DMS114 treated with DMSO at 0.1 percent for 48 hours (cell line): ENCODE data around the gene SH3BGRL2.

Experiments used
- DNase-seq: peaks from one replicate; lab custom pipeline; 2025; ENCODE audit not compliant: unreplicated experiment; lab: John Stamatoyannopoulos, UW

SH3BGRL2 gene

DNA sequence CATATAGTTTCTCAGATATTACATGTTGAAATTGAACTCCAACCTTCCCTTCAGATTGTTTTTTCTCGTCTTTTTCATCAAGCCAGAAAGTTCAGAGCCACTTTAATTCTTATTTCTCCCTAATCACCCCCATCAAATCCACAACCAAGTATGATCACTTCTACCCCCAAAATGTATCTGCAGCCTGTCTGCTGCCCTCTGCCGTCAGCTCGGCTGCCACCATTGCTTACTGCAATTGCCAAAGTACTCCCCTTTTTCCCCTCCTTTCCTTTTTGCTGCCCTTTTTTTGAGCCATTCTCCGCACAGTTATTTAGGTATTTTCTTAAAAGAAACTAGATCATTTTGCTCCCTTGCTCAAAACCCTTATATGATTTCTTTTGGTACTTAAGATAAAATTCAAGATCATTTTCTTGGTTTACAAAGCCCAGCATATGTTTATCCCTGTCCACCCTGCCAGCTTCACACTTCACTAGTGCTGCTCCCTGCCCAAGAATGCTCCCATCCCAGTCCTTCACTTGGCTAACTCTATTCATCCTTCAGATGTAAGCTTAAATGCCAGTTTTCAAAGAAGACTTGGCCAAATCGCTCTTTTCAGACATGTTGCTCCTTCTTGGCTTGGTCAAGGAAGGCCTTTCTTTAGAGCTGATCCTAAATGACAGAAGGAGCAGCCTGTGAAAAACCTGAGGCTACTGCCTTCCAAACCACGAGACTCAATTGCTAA, 63.7 kb downstream of the SH3BGRL2 start:
- no peak for DNase-seq

DNA sequence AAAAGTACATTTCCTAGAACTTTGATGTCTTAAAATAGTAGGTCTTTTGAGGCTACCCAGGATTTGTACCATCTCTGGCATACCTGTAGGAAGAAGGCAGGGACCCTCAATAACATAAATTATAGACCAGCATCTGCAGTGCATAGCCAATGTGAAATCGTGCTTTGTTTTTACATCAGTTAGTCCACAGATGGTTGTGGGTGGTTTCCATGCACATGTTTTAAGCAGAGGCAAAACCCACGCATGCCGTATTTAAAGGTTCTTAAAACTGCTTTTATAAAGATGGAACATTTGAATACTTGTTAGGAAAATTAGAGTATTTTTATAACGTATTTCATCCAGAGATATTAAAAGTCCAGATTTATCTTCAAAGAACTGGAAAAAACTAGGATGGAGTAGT, 66.3 kb downstream of the SH3BGRL2 start:
- no peak for DNase-seq

DNA sequence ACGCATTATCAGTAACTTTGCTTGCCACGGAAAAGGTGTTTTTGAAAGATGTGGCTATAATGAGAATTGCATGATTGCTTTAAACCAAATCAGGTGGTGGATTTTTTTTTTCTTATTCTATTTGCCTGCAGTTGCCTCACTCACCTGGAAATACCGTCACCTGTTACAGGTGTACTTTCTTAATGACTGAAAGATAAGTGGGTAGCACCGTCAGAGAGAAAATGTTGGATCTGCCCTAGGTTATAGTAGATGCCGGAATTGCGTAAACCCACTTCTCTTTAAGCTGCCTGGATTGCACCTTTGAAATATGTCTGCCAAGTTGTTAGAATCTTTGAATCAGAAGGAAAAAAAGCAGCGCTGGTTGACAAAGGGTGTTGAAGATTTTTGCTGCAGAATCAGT, 68.5 kb downstream of the SH3BGRL2 start:
- no peak for DNase-seq

DNA sequence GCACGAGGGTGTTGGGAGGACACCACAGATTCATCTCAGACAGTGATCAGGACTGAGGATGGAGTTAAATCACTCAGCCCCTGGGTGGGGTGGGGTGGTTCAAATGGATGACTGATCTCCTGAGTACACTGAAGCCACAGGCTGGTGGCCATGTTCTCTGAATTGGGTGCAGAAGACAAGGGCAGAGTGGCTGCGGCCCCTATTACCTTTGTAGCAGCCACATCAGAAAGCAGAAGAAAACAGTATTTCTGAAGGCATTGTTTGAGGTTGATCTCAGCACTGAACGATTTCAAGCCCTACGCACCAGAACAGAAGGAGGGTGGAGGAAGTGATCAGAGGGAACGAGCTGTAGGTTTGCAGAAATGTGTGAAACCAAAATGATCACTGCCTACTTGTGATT, 71.6 kb downstream of the SH3BGRL2 start:
- DNase-seq = no peak

DNA sequence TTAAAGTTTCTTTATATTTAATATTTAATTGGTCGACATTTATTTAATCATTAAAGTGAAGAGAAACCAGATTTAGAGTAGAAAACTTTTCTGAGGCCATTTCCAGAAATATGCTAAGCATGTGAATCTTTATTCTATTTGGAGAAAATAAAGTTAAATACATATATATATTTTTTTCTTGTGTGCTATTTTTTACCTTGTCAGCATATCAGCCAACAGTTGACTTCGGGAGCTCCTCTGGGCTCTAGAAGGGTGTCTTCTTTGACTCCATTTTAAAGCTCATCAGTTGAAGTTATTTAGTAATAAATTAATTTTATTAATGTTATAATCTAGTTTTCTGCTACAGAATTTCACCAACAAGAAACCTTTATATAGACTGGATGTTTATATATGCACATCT, 73.1 kb downstream of the SH3BGRL2 start:
- no peak for DNase-seq

DNA sequence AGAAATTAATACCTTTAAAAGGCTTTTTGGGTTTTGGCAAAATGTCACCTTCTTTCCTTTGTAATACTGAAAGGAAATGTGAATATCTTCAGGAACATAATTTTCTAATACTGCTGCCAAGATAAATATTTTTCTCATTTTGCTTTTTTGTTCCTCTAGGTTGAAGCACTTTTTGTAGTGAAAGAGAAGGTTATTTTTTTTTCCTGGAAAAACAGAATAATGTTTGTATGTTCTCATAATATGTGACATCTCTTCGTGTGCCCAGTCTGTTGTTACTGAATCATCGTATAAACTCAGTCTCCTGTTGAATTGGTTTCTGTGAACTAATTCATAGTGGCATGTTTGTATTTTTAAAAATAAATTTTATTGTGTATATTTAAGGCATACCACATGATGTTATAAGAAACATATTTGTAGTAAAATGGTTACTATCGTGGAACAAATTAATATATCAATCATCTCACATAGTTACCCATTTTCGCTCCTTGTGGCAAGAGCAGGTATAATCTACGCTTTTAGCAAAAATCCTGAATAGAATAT, 74.4 kb downstream of the SH3BGRL2 start:
- no peak for DNase-seq

DNA sequence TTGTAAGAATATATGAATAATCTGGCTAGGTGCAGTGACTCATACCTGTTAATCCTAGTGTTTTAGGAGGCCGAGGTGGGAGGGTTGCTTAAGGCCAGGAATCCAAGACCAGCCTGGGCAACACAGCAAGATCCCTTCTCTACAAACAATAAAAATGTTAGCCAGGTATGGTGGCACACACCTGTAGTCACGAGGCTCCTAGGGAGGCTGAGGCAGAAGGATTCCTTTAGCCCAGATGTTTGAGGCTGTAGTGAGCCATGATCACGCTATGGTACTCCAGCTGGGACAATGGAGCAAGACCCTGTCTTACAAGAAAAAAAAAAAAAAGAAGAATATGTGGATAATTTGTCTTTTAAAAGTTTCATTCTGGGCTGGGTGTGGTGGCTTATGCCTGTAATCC, 75.4 kb downstream of the SH3BGRL2 start:
- DNase-seq = no peak

DNA sequence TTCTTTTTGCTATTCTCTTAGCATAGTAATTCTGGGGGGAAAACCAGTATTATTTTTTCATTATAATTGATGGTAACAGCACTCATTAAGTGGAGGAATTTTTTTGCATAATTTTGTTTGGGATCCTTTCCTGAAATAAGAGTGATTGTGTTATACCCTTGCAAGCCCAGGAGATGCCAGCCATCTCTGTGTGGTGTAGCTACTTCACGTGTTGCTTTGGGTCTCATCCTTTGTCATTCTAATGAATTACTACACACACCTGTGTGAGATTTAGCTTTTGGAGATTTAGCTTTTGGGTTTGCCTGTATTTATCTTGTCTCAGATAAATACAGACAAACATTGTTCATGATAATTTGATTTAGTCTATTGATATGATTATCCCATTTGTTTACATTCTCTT, 76.5 kb downstream of the SH3BGRL2 start:
- no peak for DNase-seq

DNA sequence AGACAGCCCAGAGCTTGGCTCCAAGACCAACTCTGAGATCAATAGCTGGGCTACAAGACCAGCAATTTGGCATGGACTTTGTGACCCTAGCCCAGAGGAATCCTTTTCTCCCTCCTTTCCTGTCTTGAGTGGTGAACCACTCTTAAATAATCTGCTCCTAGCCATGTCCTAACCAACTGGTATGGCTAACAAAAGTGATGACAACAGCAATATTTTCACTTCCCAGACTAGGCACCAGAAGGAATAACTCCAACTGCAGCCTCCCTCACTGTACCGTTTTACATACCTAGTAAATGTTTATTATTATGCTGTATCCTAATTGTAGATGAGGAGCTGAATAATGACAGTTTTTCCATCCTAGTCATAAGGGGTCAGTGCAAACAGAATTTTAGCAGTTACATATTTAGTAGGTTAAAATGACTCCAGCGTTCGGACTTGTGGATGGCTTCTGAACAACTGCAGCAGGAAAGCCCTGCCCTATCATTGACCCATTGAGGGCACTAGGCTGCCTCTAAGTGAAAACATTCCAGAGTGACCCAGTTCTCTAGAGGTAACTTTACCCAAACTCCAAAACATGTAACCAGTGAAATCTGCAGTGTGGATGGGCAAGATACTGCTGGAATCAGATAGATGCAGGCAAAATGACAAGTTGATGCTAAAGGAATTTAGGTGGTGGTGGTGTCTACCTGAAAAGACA, 77.1 kb downstream of the SH3BGRL2 start:
- no peak for DNase-seq

DNA sequence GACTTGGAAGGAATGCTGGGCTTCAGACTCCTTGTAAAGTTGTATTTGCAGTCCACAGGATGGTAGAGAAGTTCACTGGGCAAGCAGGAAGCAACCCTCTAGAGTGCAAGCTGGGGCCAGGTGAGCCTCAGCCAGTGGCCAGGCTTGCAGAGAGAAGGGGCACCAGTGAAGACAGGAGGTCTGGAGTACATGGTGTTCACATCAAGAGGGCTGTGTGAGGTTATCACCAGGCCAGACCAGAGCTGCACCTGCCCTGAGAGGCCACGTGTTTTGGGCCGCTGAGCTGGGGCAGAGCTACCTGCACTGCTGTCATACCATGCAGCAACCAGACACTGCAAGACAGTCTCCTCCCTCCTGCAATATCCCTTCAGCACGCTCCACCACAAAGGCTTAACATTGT, 79.0 kb downstream of the SH3BGRL2 start:
- no peak for DNase-seq

DNA sequence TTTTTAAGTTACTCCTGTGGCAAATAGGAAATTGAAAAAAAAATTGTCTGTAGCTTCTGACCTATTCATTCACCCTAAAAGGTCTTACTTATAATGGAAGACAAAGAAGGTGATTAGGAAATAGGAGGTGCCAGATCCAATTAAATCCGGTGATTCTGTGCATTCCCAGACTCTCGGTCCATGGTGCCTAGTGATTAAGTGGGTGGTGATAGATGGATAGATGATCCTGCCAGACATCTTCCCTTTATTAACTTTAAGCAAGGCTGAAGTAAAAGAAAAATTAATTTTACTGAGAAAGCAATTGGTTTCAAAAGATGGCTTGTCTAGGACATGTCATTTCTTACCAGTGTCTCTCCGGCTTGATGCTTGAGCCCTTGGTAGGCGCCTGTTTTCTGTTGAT, 80.0 kb downstream of the SH3BGRL2 start:
- no peak for DNase-seq

DNA sequence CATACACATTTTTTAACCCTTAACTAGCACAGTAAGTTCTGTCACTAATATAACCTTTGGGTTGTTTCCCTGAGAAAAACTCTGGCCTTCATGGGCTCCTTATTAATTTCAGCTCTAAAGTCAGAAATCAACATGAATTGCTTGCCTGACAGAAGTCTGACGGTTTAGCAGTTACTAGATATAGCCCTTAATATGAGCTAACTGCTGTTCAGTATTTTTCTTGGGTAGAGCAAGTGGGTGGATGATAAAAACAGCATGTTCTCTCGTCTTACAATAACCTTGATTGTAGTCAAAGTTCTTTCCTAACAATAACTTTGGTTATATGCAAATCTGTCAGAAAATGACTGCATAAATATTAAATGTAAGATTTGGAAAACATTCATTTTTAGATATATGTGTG, 81.0 kb downstream of the SH3BGRL2 start:
- DNase-seq = no peak

DNA sequence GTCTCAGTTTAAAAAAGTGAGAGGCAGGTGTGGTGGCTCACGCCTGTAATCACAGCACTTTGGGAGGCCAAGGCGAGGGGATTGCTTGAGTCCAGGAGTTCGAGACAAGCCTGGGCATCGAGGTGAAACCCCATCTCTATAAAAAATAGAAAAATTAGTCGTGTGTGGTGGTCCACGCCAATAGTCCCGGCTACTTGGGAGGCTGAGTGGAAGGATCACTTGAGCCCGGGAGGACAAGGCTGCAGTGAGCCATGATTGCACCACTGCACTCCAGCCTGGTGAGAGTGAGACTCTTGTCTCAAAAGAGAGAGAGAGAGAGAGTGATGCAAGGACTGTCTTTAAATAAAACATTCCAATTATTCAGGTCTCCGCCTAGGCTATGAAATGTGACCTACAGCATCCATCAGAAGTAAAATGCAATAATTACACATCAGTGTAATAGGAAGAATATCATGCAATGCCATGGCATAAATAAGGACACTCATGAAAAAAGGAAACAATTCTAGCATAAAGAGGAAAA, 81.5 kb downstream of the SH3BGRL2 start:
- no peak for DNase-seq

DNA sequence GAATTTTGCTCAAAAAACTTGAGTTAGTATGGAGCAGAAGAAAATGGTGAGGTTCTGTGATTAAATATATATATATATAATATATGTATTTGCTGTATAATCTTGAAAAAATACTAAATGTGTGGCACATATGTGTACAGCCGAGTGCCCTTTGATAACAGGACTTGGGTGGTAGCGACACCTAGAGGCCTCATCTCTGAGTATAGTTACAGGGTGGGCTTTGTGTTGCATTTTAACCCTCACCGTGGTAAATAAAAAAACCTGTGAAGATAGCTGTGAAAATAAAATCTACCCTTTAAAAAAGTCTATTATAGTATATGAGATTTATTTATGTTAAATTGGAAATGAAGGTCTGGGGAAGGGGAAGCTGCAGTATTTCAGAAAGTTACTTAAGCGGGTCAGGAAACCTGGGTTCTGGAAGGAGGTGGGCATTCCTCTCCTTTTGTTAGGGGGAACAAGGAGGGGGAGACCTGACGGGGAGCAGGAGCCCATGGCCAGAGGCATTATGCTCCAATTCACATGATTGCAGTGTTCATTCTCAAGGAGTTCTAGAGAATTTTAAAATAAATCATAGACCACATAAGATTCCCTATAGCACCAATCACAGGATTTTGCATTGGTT, 82.7 kb downstream of the SH3BGRL2 start:
- DNase-seq = peak; percentile 44

DNA sequence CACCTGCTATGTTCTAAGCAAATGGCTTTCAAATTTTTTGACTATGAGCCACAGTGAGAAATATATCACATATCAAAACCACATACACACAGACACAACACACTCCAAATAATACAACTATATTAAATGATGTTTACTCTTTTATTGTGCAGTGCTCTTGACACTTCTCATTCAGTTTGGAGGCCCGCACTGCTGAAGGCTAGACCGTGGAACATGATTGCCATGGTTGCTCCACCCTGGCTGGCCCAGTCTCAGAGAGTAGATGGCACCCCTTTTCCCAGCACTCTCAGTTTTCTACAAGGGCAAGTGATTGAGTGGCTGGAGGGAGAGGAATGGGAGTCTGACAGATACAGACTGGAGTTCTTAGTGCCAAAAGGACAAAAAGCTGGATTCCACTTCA, 86.9 kb downstream of the SH3BGRL2 start:
- DNase-seq = no peak

DNA sequence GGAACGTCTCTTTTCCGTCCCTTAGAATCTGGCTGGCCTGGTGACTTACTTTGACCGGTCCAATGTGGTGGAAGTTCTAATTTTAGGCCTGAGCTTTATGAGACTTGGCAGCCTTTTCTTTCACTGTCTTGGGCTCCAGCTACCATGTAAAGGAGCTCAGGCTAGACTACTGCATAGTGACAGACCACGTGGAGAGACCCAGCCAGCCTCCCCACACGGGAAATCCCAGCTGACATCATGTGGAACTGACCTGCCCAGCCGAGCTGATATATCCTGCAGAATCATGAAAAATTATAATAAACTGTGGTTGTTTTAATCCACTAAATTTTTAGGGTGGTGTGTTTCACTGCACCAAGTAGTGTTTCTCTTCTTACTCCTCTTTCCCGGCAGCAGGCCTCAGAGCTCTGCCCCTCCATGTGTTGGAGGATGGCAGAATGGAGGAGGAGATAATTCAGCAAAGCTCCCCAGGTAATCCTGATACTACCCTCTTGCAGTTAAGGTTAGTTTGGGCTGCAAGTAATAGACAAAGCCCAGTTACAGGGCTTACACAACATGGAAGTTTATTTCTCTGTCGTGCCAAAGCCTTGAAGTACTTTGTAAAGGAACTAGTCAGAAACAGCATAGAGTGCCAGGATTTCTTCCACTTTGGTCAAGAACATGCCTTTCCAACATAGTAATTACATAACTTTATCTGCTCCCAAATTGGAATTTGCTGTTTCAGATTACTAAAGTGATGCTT, 87.5 kb downstream of the SH3BGRL2 start:
- no peak for DNase-seq

DNA sequence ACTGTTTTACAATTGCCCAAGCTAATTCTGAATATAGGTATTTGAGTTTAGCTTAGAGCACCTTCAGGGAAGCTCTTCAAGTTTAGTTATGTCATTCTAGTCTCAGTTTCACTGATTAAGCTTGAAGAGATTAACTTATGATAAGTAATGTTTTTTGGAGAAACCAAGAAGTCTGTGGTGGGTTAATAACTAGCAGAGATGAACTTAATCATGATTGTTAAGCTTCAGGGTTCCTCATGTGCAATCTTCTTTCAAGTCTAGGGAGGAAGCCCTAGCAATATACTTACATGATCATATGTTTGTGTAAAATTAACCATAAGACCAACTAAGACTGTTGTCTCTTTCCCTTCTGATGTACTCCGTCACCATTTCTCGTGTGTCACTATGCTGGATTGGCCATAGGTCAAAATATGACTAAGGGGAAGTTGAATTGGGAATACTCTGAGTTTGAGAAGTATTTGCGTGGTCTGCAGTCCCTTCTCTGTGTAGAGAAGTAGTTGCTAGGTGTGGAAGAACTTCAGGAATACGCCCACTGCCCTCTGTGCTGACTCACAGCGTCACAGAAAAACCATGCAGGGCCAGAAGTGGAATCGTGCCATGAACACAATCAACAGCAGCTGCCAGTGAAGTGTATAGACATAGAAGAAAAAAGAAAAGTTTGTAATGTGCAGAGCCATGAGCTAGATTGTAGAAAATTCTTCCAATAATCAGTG, 88.3 kb downstream of the SH3BGRL2 start:
- no peak for DNase-seq

DNA sequence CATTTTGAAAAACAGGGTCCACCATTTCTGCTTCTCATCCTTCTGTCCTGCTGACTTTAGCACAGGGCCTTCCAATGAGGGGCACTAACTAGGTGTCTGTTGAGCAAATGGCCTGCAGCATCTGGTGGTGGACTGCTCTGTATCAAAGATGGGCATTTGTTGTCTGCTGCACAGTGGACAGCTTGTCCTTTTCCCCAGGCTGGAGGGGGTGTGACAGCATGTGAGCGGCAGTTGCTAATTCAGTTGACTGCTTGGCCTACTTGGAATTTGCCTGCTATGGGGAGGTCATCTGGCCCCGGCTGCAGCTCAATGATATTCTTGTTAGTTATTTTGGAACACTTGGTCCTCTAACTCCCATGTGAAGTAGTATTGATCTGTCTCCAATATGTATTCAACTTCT, 93.7 kb downstream of the SH3BGRL2 start:
- DNase-seq = no peak

DNA sequence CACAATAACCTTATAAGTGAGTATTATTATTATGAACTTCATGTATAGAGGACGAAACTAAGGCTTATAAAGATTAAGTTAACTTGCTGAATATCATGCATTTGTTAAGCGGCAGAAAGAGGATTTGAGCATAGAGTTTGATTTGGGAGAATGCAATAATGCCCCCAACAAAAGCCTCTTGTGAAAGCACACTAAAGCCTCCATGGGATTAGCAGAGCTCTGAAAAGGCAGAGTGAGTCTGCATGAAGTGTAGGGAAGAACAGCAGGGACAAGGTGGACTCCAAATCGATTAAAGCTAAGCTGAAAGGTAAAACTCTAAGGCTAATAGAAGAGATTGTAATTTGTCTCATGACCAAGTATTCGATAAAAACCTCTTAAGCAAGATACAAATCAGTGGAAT, 100.3 kb downstream of the SH3BGRL2 start:
- no peak for DNase-seq

DNA sequence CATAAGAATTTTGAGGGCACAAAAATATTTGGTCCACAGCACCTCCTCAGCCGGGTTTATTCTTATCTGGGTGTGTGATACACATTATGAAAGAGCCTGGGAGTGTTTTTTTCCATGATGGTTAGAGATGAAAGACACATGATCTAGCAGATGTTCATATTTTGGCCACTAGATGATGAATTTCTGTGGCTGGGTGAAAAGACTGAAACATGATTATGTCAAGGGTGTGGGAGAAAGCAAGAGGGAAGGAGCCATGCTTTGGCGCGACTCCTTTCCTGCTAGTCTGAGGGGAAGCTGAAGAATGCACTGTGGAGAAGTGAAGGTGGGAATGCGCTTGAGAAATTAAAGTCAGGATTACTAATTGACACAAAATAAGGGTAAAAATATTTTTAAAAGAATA, 102.3 kb downstream of the SH3BGRL2 start:
- no peak for DNase-seq

DNA sequence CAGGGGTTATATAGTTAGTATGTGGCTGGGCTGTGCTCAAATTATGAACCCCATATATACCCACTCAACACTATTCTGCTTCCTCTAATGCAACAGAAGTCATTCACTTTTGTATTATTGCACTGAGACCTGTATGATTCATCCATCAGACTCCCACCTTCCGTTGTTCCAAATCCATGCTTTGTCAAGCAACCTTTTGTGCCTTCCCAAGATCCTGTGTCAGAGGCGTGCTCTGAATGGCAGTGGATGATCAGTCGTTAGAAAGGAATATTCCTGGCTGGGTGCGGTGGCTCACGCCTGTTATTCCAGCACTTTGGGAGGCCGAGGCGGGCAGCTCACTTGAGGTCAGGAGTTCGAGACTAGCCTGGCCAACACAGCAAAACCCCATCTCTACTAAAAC, 103.2 kb downstream of the SH3BGRL2 start:
- no peak for DNase-seq
